GM21723 (cell line): ENCODE measurements around the gene GPC2.
"Not testable (repeated sequence)": the region's sequence is repeated elsewhere in the genome, so short reads cannot be mapped to it uniquely, and the experiment has no call there.

Experiments used
- ATAC-seq: cut with Tn5 transposase; IDR thresholded peaks from one replicate; pipeline ENCODE4 v1.9.1; 2021; ENCODE audit warnings: mild to moderate bottlenecking, moderate library complexity; ENCODE audit not compliant: unreplicated experiment

The GPC2 gene

GRCh38 chr7:100177045-100178001 is at the start of gene GPC2, which contains the start of gene STAG3:
TSS of gene GPC2 (minus strand) at chr7:100177381. CDS start at chr7:100177199, 182 bp downstream.
TSS of gene STAG3 (plus strand) at chr7:100177918. CDS start at chr7:100180557, 2,639 bp downstream.
- ATAC-seq = peak; percentile 91

DNA sequence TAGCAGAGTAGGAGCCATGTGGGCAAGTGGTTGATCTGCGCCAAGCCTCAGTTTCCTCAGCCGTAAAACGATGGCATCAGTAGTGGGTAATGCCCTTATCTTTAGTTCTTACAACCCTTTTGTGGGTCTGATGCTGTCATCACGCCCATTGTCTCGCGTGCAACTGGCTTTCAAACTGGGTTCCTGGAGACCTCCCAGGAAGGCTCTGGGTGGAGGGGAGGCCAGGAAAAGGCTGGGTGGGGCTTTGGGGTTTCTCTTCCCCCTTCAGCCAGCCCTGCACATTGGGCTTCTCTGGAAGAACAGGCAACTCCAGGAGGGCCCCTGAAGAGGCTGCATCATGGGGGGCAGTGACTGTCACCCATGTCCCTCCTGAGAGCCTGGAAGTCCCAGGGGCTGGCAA is 47.7 kb upstream of the GPC2 start:
- not testable (repeated sequence) for ATAC-seq

- not testable (repeated sequence) for ATAC-seq
Measured at GRCh38 chr7:100223376-100223927, 46.3 kb upstream of the GPC2 start.

DNA sequence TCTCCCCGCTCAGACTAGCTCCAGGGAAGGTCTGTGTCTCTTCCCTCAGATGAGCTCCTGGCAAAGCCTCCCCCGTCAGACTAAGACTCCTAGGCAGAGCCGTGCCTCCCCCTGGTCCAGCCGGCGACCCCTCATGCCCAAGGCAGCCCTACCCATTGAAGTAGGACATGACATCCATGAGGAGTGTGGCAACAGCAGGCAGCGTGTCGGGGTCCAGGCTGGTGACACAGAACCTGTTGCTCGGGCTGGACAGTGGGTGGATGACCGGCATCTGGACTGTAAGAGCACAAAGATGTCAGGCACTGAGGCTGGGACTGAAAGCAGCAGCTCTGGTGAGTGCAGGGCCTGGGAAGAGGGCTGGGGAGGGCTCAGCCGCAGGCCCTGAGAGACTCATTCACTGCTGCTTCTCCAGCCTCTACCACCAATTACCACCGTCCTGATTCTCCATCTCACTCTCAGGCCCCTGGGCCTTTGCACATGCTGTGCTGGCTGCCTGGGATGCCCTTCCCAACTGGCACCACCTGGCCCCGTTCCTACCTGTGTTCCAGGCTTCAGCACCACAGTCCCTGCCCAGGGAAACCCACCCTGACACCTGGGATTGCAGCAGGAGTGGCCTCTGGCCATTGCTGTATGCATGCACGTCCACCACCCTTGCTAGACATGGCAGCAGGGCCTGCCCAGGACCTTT is 45.4 kb upstream of the GPC2 start:
- ATAC-seq = no peak

DNA sequence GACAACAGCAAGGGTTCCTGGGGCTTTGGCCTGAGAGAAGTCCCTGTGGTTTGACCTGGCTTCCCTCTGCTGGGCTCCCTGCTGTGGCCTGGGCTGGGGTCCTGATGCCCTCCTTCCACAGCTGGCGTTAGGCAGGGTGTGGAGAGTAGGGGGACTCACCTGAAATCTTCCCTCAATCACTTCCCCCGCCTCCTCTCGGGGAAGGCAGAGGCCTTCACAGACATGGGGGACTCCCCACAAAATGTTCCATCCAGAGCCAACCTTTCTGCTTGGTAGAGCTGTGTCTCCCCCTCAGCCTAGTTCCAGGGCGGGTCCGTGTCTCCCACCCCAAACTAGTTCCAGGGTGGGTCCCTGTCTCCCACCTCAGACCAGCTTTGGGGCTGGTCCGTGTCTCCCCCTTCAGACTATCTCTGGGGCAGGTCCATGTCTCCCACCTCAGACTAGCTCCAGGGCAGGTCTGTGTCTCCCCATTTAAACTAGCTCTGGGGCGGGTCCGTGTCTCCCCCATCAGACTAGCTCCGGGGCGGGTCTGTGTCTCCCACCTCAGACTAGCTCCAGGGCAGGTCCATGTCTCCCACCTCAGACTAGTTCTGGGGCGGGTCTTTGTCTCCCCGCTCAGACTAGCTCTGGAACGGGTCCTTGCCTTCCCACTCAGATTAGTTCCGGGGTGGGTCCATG is 44.7 kb upstream of the GPC2 start:
- ATAC-seq = no peak

DNA sequence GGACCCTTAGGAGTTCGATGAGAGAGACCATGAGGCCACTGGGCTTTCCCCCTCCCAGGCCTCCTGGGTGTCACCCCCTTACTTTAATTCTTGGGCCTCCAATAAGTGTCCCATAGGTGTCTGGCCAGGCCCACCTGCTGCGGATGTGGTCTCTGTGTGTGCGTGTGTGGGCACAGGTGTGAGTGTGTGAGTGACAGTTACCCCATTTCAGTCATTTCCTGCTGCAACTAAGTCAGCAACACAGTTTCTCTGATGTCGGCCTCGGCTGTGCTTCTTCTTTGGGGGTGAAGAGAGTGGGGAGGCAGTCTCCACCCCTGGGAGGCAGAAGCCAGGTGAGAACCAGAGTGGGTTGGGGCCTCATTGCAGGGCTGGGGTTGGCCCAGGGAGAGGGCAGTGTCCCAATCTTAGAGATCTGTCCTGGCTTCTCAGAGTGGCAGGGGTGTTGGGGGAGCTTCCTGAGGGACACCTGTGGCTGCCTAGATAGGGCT is 44.1 kb upstream of the GPC2 start:
- peak; percentile 53 for ATAC-seq

DNA sequence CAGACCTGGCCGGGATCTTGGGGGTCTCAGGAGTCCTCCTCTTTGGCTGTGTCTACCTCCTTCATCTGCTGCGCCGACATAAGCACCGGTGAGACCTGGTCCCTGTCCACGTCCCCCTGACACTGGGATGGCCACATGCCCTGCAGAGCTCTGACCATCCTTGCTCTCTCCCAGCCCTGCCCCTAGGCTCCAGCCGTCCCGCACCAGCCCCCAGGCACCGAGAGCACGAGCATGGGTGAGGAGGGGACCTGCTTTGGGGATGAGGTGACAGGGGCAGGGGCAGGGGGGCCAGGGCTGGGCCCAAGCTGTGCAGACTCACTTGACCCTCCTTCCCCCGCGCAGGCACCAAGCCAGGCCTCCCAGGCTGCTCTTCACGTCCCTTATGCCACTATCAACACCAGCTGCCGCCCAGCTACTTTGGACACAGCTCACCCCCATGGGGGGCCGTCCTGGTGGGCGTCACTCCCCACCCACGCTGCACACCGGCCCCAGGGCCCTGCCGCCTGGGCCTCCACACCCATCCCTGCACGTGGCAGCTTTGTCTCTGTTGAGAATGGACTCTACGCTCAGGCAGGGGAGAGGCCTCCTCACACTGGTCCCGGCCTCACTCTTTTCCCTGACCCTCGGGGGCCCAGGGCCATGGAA is 43.5 kb upstream of the GPC2 start:
- ATAC-seq = peak; percentile 5

GRCh38 chr7:100219801-100220585 is 42.8 kb upstream of the GPC2 start, which contains the start of gene PVRIG:
TSS of gene PVRIG (plus strand) at chr7:100219949. CDS start at chr7:100219971, 22 bp downstream.
- ATAC-seq = not testable (repeated sequence)

- no peak for ATAC-seq
Measured at GRCh38 chr7:100219271-100219737, 42.1 kb upstream of the GPC2 start.

DNA sequence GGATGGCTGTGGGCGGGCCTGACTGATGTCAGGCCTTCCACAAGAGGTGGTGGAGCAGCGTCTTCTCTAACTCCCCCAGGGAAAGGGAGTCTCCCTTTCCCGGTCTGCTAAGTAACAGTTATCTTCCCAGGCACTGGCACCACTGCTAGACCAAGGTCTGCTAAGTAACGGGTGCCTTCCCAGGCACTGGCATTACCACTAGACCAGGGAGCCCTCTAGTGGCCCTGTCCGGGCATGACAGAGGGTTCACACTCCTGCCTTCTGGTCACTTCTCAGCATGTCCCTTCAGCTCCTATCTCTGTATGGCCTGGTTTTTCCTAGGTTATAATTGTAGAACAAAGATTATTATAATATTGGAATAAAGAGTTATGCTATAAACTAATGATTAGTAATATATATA is 40.8 kb upstream of the GPC2 start:
- not testable (repeated sequence) for ATAC-seq

DNA sequence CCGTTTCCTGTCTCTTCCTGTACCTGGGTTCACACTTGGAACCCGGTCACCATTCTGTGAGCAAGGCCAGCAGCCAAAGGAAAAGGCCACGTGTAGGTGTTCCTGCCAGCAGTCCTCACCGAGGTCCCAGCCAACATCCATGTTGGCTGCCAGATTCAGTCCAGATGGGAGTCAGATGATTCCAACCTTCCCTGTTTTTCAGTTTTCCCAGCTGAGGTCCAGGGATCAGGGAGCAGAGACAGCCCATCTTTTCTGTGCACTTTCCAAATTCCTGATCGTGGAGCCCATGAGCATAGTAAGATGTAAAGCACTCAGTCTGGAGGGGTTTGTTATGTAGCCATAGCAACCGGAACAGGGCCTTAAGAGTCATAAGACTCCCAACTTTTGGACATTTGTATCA is 38.7 kb upstream of the GPC2 start:
- no peak for ATAC-seq

DNA sequence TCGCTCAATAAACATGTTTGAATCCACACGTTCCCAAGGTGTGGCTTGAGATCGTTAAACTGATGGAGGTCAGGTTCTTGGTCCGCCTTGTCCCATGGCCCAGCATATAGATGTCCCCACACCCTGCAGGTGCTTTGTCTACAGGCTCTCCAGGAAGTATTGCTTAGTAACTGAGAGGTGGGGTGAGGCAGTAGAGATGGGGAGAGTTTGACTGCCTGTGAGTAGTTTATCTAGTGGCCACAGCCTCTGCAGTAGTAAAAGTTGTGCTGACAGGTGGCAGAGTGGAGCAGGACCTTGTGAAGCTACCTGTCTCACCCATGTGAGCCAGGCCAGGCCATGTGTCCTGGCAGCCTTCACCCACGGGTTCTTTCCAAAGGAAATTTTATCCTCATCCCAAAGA is 37.2 kb upstream of the GPC2 start:
- ATAC-seq = not testable (repeated sequence)

DNA sequence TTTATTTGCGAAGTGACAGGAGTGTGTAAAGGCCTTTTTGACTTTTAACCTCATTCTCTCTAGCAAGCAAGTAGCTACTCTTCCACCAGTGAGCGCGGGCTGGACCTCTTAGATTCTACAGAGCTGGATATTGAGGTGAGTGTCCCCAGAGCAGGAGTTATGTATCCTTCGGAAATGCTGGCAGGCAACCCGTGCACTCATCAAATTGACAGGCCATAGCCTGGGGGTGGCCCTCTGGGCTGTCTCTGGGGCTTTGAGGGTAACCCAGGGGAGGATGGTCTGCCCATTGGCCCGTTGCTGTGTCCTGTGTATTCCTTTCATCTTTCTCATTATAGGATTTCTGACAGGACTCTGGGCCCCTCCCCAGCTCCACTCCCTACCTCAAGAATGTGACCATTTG is 36.5 kb upstream of the GPC2 start:
- no peak for ATAC-seq

DNA sequence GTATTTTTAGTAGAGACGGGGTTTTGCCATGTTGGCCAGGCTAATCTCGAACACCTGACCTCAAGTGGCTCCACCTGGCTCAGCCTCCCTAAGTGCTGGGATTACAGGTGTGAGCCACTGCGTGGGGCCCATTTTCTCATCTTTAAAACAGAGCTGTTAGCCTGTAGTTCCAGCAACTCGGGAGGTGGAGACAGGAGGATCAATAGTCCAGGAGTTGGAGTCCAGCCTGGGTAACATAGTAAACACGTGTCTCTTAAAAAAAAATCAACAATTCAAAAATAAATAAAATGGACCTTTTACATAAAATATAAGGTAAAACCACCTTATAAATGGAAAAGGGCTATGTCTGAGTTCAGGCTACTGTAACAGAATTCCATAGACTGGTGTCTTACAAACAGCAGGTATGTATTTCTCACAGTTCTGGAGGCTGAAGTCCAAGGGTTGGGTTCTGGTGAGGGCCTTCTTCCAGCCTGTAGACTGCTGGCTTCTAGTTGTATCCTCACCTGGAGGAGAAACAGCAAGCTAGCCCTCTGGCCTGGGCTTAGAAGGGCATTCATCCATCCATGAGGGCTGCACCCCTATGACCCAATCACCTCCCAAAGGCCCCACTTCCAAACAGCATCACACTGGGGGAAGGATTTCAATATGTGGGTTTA is 35.6 kb upstream of the GPC2 start:
- no peak for ATAC-seq

GRCh38 chr7:100211342-100211780 is 34.2 kb upstream of the GPC2 start:
- peak; percentile 56 for ATAC-seq

- no peak for ATAC-seq
Measured at GRCh38 chr7:100210805-100211204, 33.6 kb upstream of the GPC2 start.

GRCh38 chr7:100209493-100209892 is 32.3 kb upstream of the GPC2 start:
- no peak for ATAC-seq

DNA sequence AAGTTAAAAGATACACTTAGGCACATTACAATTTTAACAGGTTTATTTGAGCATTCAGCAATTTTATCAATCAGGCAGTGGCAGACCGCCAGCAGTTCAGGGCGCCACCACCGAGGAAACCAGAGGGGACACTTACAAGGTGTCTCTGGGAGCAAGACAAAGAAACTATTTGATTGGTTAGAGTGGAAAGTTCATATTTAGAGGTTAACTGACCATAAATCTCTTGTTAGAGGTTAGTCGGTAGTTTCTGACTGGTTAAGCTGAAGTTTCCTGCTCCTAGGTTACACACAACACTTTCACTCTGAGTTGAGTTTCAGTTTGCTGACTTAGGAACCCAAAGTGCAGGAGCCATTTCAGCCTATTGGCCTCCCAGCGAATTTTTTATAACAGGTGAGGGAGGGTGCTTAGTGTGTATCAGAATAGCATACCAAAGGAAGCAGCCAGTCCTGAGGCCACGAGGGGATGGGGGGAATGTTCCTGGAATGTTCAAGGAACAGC is 31.8 kb upstream of the GPC2 start:
- ATAC-seq = peak; percentile 77
